Esophagus (tissue), 2 donors: ENCODE results near the gene MAP3K19. TPM values are rescaled to one million over a fixed set of nuclear protein-coding genes. Genes with fewer than 3 reads are reported as not detected.
"Not testable (repeated sequence)": the region's sequence is repeated elsewhere in the genome, so short reads cannot be mapped to it uniquely, and the experiment has no call there.

Experiments used
- H3K27ac ChIP-seq, 2 donors: one replicate each; pipeline ENCODE4 v1.5.1; 2013; ENCODE audit warnings: low read depth in 2 of 2, mild to moderate bottlenecking in 2 of 2, inconsistent platforms in 1 of 2, low read length in 1 of 2, moderate library complexity in 1 of 2
- H3K27me3 ChIP-seq, 2 donors: one replicate each; pipeline ENCODE4 v1.6.1; 2013; ENCODE audit warnings: low read length in 2 of 2, control low read depth in 1 of 2, mild to moderate bottlenecking in 1 of 2; ENCODE audit not compliant: insufficient read depth in 2 of 2, control insufficient read depth in 1 of 2
- H3K36me3 ChIP-seq, 2 donors: one replicate each; pipeline ENCODE4 v1.6.1; 2013; ENCODE audit warnings: low read length in 1 of 2; ENCODE audit not compliant: control insufficient read depth in 2 of 2, insufficient read depth in 2 of 2
- H3K4me1 ChIP-seq, 2 donors: one replicate each; pipeline ENCODE4 v1.6.1; 2013; ENCODE audit warnings: low read length in 1 of 2; ENCODE audit not compliant: control insufficient read depth in 2 of 2, insufficient read depth in 2 of 2
- H3K4me3 ChIP-seq, 2 donors: one replicate each; pipeline ENCODE4 v1.5.1; 2013; ENCODE audit warnings: low read length in 2 of 2, mild to moderate bottlenecking in 2 of 2, low read depth in 1 of 2, moderate library complexity in 1 of 2
- H3K9me3 ChIP-seq, 2 donors: one replicate each; pipeline ENCODE4 v1.6.1; 2013; ENCODE audit warnings: mild to moderate bottlenecking in 2 of 2, low read depth in 1 of 2, low read length in 1 of 2, moderate library complexity in 1 of 2; ENCODE audit not compliant: control insufficient read depth in 2 of 2, insufficient read depth in 1 of 2
- WGBS, 2 donors: extraction: QIAGEN DNeasy Blood & Tissue Kit; methylation state at CpG; one replicate each; pipeline ENCODE4 v1.1.7; 2013; 5-methylcytosine and 5-hydroxymethylcytosine counted together
- polyA plus RNA-seq, 2 donors: library from polyadenylated mRNA; stranded (reverse); fragments of 200-250 nt; gene quantifications; one replicate each; pipeline ENCODE4 v1.2.3, GENCODE V29; 2013
- donor health status: healthy with polysubstance abuse.
- donor health status: Bipolar disorder and iron deficiency.

Gene MAP3K19
- polyA plus RNA-seq, 2 donors, result not detected

GRCh38 chr2:134975281-134976009 lies 71.8 kb downstream of the MAP3K19 start:
- H3K27ac ChIP-seq, result no peak overlapping the region
- H3K9me3 ChIP-seq, result peaks cover 0 to 5% of the 10 kb centered on the region in 2 donors
- 89 to 97% methylated on average over 6 of the region's 6 CpGs for WGBS, 2 donors
- H3K27me3 ChIP-seq, result no peaks in the 10 kb centered on the region
- H3K4me1 ChIP-seq, result no peaks in the 10 kb centered on the region
- H3K36me3 ChIP-seq, result no peaks in the 10 kb centered on the region
- no peak overlapping the region for H3K4me3 ChIP-seq

GRCh38 chr2:134973241-134974138 lies 73.8 kb downstream of the MAP3K19 start:
- H3K4me1 ChIP-seq, result no peaks in the 10 kb centered on the region
- no peaks in the 10 kb centered on the region for H3K27me3 ChIP-seq
- H3K36me3 ChIP-seq, result no peaks in the 10 kb centered on the region
- 68 to 77% methylated on average over 2 of the region's 2 CpGs for WGBS, 2 donors
- H3K9me3 ChIP-seq, result peaks cover 3 to 5% of the 10 kb centered on the region in 2 donors
- H3K27ac ChIP-seq, result no peak overlapping the region
- H3K4me3 ChIP-seq, result no peak overlapping the region

GRCh38 chr2:134967166-134967565 lies 80.1 kb downstream of the MAP3K19 start:
- not testable (repeated sequence) for H3K4me1 ChIP-seq, H3K4me3 ChIP-seq, H3K27ac ChIP-seq, H3K27me3 ChIP-seq, H3K9me3 ChIP-seq, H3K36me3 ChIP-seq
- WGBS, 2 donors, result 75 to 76% methylated on average over 10 of the region's 10 CpGs

GRCh38 chr2:134957477-134957876 lies 89.8 kb downstream of the MAP3K19 start:
- no peak overlapping the region for H3K4me3 ChIP-seq
- H3K9me3 ChIP-seq, result no peaks in the 10 kb centered on the region
- no peak overlapping the region for H3K27ac ChIP-seq
- peaks cover 5 to 8% of the 10 kb centered on the region in 2 donors for H3K36me3 ChIP-seq
- 91 to 96% methylated on average over 5 of the region's 5 CpGs for WGBS, 2 donors
- no peaks in the 10 kb centered on the region for H3K4me1 ChIP-seq
- no peaks in the 10 kb centered on the region for H3K27me3 ChIP-seq

GRCh38 chr2:134955744-134956143 lies 91.5 kb downstream of the MAP3K19 start:
- Histone ChIP-seq H3K4me3 (no peak overlapping the region), H3K27me3 (no peaks in the 10 kb centered on the region), H3K4me1 (no peaks in the 10 kb centered on the region), H3K27ac (no peak overlapping the region), H3K9me3 (no peaks in the 10 kb centered on the region), H3K36me3 (peaks cover 5 to 8% of the 10 kb centered on the region in 2 donors)
- WGBS, 2 donors, result 49 to 93% methylated on average over 1 of the region's 1 CpG

GRCh38 chr2:134954065-134954464 lies 93.2 kb downstream of the MAP3K19 start:
- peaks cover 10 to 11% of the 10 kb centered on the region in 2 donors for H3K36me3 ChIP-seq
- H3K27ac ChIP-seq, result no peak overlapping the region
- no peaks in the 10 kb centered on the region for H3K9me3 ChIP-seq
- H3K27me3 ChIP-seq, result no peaks in the 10 kb centered on the region
- 94 to 98% methylated on average over 5 of the region's 5 CpGs for WGBS, 2 donors
- no peak overlapping the region for H3K4me3 ChIP-seq
- no peaks in the 10 kb centered on the region for H3K4me1 ChIP-seq

- Histone ChIP-seq H3K27me3 (no peaks in the 10 kb centered on the region), H3K36me3 (peaks cover 11 to 12% of the 10 kb centered on the region in 2 donors), H3K27ac (no peak overlapping the region), H3K9me3 (no peaks in the 10 kb centered on the region), H3K4me3 (no peak overlapping the region), H3K4me1 (no peaks in the 10 kb centered on the region)
- 94 to 95% methylated on average over 3 of the region's 3 CpGs for WGBS, 2 donors
Observed at GRCh38 chr2:134952608-134953007, 94.6 kb downstream of the MAP3K19 start.

- Histone ChIP-seq H3K9me3 (no peaks in the 10 kb centered on the region), H3K36me3 (peaks cover 12 to 13% of the 10 kb centered on the region in 2 donors), H3K27me3 (no peaks in the 10 kb centered on the region), H3K4me3 (no peak overlapping the region), H3K4me1 (no peaks in the 10 kb centered on the region), H3K27ac (no peak overlapping the region)
- 77 to 82% methylated on average over 2 of the region's 2 CpGs for WGBS, 2 donors
Observed at GRCh38 chr2:134950886-134951285, 96.4 kb downstream of the MAP3K19 start.

GRCh38 chr2:134949981-134950708 lies 97.1 kb downstream of the MAP3K19 start:
- Histone ChIP-seq H3K4me3 (no peak overlapping the region), H3K27ac (no peak overlapping the region), H3K36me3 (peaks cover 12% of the 10 kb centered on the region in 2 donors), H3K9me3 (no peaks in the 10 kb centered on the region), H3K4me1 (no peaks in the 10 kb centered on the region), H3K27me3 (no peaks in the 10 kb centered on the region)
- WGBS, 2 donors, result 81 to 84% methylated on average over 7 of the region's 7 CpGs
